ENCODE data around the gene KIF1A.
"Not testable (repeated sequence)": the region's sequence is repeated elsewhere in the genome, so short reads cannot be mapped to it uniquely, and the experiment has no call there.

GRCh38 chr2:240683980-240684728, 135.9 kb downstream of the KIF1A start:
- not testable (repeated sequence) for TF ChIP-seq POLR2AphosphoS5, POLR2A (IDR thresholded peaks at IDR 0.05)
